IMR-90 (cell line): ENCODE results near the gene ANK3. TPM values are rescaled to one million over a fixed set of nuclear protein-coding genes. Genes with fewer than 3 reads are reported as not detected.

Experiments
- ATAC-seq: fragments of 200-7000 bp; cut with Tn5 transposase; 2 replicates; pipeline ENCODE4 v1.9.1; 2020; ENCODE audit warnings: low read depth, mild to moderate bottlenecking, moderate library complexity
- BruUV-seq: library from RNA; stranded (reverse); fragments of 400-500 nt; replicated peaks from 2 replicates; lab custom pipeline; 2021; lab: Mats Ljungman, UMichigan
- CTCF ChIA-PET: fragments of 300-600 bp; formaldehyde crosslinking; extraction: SDS; loops from one replicate; lab custom pipeline; 2021; ENCODE audit warnings: antibody characterized with exemption; lab: Yijun Ruan, JAX
- POLR2A ChIA-PET: fragments of 300-600 bp; sonication (Branson Sonifier 250); formaldehyde crosslinking; loops from one replicate; lab custom pipeline; 2022; ENCODE audit warnings: antibody characterized with exemption; ENCODE audit not compliant: unreplicated experiment; lab: Charles Lee
- DNase-seq: peaks from one replicate; pipeline ENCODE4 v3.0.0; 2013
- H2AFZ ChIP-seq: replicated peaks from 2 replicates; pipeline ENCODE3; 2013; ENCODE audit warnings: low read length, mild to moderate bottlenecking; ENCODE audit not compliant: poor library complexity
- H2AK5ac ChIP-seq: 2 replicates; pipeline ENCODE4 v1.6.1; 2013; ENCODE audit warnings: low read depth, low read length, inconsistent platforms
- H2AK9ac ChIP-seq: replicated peaks from 2 replicates; pipeline ENCODE3; 2013; ENCODE audit warnings: mild to moderate bottlenecking, low read depth, low read length, moderate library complexity; ENCODE audit not compliant: poor library complexity
- H2BK120ac ChIP-seq: 2 replicates; pipeline ENCODE4 v1.6.1; 2013; ENCODE audit warnings: low read depth, low read length, inconsistent platforms
- H2BK15ac ChIP-seq: 3 replicates; pipeline ENCODE4 v1.6.1; 2013; ENCODE audit warnings: low read depth, low read length, inconsistent platforms
- H2BK20ac ChIP-seq: 2 replicates; pipeline ENCODE4 v1.6.1; 2013; ENCODE audit warnings: low read depth, mild to moderate bottlenecking, inconsistent platforms, low read length, moderate library complexity
- H2BK5ac ChIP-seq: 2 replicates; pipeline ENCODE4 v1.6.1; 2013; ENCODE audit warnings: mild to moderate bottlenecking, low read depth, low read length, inconsistent platforms; ENCODE audit not compliant: poor library complexity, severe bottlenecking
- H3K14ac ChIP-seq: replicated peaks from 2 replicates; pipeline ENCODE4 v1.6.1; 2013; ENCODE audit warnings: low read depth, low read length, inconsistent platforms
- H3K18ac ChIP-seq: 2 replicates; pipeline ENCODE4 v1.6.1; 2013; ENCODE audit warnings: low read depth, low read length, control low read depth
- H3K23ac ChIP-seq: 2 replicates; pipeline ENCODE4 v1.6.1; 2013; ENCODE audit warnings: low read depth, low read length, inconsistent platforms
- H3K27ac ChIP-seq: 2 replicates; pipeline ENCODE4 v1.5.1; 2013; ENCODE audit warnings: mild to moderate bottlenecking, control low read depth, low read length; ENCODE audit not compliant: insufficient read depth
- H3K27me3 ChIP-seq: 2 replicates; pipeline ENCODE4 v1.6.1; 2013; ENCODE audit warnings: low read length; ENCODE audit not compliant: control insufficient read depth, insufficient read depth
- H3K36me3 ChIP-seq: 2 replicates; pipeline ENCODE4 v1.6.1; 2013; ENCODE audit warnings: low read length, mixed read lengths; ENCODE audit not compliant: control insufficient read depth, insufficient read depth
- H3K4ac ChIP-seq: 2 replicates; pipeline ENCODE4 v1.6.1; 2013; ENCODE audit warnings: low read depth, low read length, inconsistent platforms
- H3K4me1 ChIP-seq: 2 replicates; pipeline ENCODE4 v1.6.1; 2013; ENCODE audit warnings: low read length, mixed read lengths; ENCODE audit not compliant: control insufficient read depth, insufficient read depth
- H3K4me2 ChIP-seq: 2 replicates; pipeline ENCODE4 v1.6.1; 2013; ENCODE audit warnings: low read depth, mild to moderate bottlenecking, control low read depth, low read length, moderate library complexity
- H3K4me3 ChIP-seq: 2 replicates; pipeline ENCODE4 v1.5.1; 2013; ENCODE audit warnings: low read depth, mild to moderate bottlenecking, control low read depth, low read length, moderate library complexity; ENCODE audit not compliant: insufficient read depth
- H3K56ac ChIP-seq: 2 replicates; pipeline ENCODE4 v1.6.1; 2013; ENCODE audit warnings: low read length, inconsistent platforms; ENCODE audit not compliant: insufficient read depth; ENCODE audit errors: extremely low read depth
- H3K79me1 ChIP-seq, 2 experiments: 2 replicates each; pipeline ENCODE4 v1.6.1; 2013; ENCODE audit warnings: low read length in 2 of 2, inconsistent platforms in 1 of 2, low read depth in 1 of 2
- H3K9ac ChIP-seq: 2 replicates; pipeline ENCODE4 v1.6.1; 2013; ENCODE audit warnings: low read depth, low read length, control low read depth
- H3K9me1 ChIP-seq: 2 replicates; pipeline ENCODE4 v1.6.1; 2013; ENCODE audit warnings: low read length, inconsistent platforms; ENCODE audit not compliant: insufficient read depth
- H3K9me3 ChIP-seq: 2 replicates; pipeline ENCODE4 v1.6.1; 2013; ENCODE audit warnings: low read length; ENCODE audit not compliant: control insufficient read depth, insufficient read depth
- H4K20me1 ChIP-seq: 2 replicates; pipeline ENCODE4 v1.6.1; 2013; ENCODE audit warnings: low read length, inconsistent platforms; ENCODE audit not compliant: insufficient read depth
- H4K5ac ChIP-seq: 2 replicates; pipeline ENCODE4 v1.6.1; 2013; ENCODE audit warnings: mild to moderate bottlenecking, low read depth, low read length, control low read depth
- H4K8ac ChIP-seq, 2 experiments: 2 replicates each; pipeline ENCODE4 v1.6.1; 2013; ENCODE audit warnings: low read depth in 2 of 2, low read length in 2 of 2, control low read depth in 1 of 2, inconsistent platforms in 1 of 2
- H4K91ac ChIP-seq: 2 replicates; pipeline ENCODE4 v1.6.1; 2013; ENCODE audit warnings: low read depth, low read length, inconsistent platforms; ENCODE audit not compliant: insufficient read depth
- CEBPB ChIP-seq: IDR thresholded peaks from 2 replicates; pipeline ENCODE4 v1.6.1; 2012; ENCODE audit warnings: low read depth, low read length, improper control_type of control experiment
- CHD1 ChIP-seq: IDR thresholded peaks from 2 replicates; pipeline ENCODE4 v1.6.1; 2012; ENCODE audit warnings: low read depth, low read length, improper control_type of control experiment
- ELK1 ChIP-seq: fragments of 150-350 bp; IDR thresholded peaks from 2 replicates; pipeline ENCODE4 v1.6.1; 2016; ENCODE audit warnings: low read depth, mild to moderate bottlenecking, low read length, moderate library complexity, borderline replicate concordance
- FOS ChIP-seq: fragments of 150-350 bp; IDR thresholded peaks from 2 replicates; pipeline ENCODE4 v1.6.1; 2016; ENCODE audit warnings: low read depth, low read length
- MAFK ChIP-seq: IDR thresholded peaks from 2 replicates; pipeline ENCODE4 v1.6.1; 2012; ENCODE audit warnings: low read depth, low read length, improper control_type of control experiment
- MAZ ChIP-seq: IDR thresholded peaks from 2 replicates; pipeline ENCODE4 v1.6.1; 2012; ENCODE audit warnings: low read depth, mild to moderate bottlenecking, low read length, improper control_type of control experiment, moderate library complexity, borderline replicate concordance
- MXI1 ChIP-seq: IDR thresholded peaks from 2 replicates; pipeline ENCODE4 v1.6.1; 2012; ENCODE audit warnings: low read depth, mild to moderate bottlenecking, low read length, moderate library complexity, borderline replicate concordance
- NFE2L2 ChIP-seq: fragments of 150-350 bp; IDR thresholded peaks from 2 replicates; pipeline ENCODE4 v1.6.1; 2016; ENCODE audit warnings: low read depth, mild to moderate bottlenecking, low read length
- POLR2A ChIP-seq: IDR thresholded peaks from 2 replicates; pipeline ENCODE4 v1.6.1; 2012; ENCODE audit warnings: mild to moderate bottlenecking, low read depth, low read length
- RAD21 ChIP-seq: IDR thresholded peaks from 2 replicates; pipeline ENCODE4 v1.6.1; 2012; ENCODE audit warnings: low read length, improper control_type of control experiment
- RCOR1 ChIP-seq: IDR thresholded peaks from 2 replicates; pipeline ENCODE4 v1.6.1; 2012; ENCODE audit warnings: mild to moderate bottlenecking, low read length, improper control_type of control experiment; ENCODE audit not compliant: insufficient replicate concordance
- RFX5 ChIP-seq: IDR thresholded peaks from 2 replicates; pipeline ENCODE4 v1.8.0; 2012; ENCODE audit warnings: low read depth, mild to moderate bottlenecking, low read length, moderate library complexity
- SMC3 ChIP-seq: fragments of 150-350 bp; IDR thresholded peaks from 2 replicates; pipeline ENCODE4 v1.6.1; 2016; ENCODE audit warnings: low read depth, mild to moderate bottlenecking, antibody characterized with exemption, low read length, moderate library complexity
- USF2 ChIP-seq: fragments of 150-350 bp; IDR thresholded peaks from 2 replicates; pipeline ENCODE4 v1.6.1; 2017; ENCODE audit warnings: mild to moderate bottlenecking, antibody characterized with exemption, low read length, low read depth
- WGBS, 2 experiments: methylation state at CpG; one replicate each; pipeline versions ENCODE4 v1.1.5 to v1.1.7; 2013; ENCODE audit warnings: missing lambda C conversion rate in 2 of 2; ENCODE audit not compliant: insufficient read length in 1 of 2; ENCODE audit errors: extremely low coverage in 2 of 2; 5-methylcytosine and 5-hydroxymethylcytosine counted together
- dilution Hi-C: fragments of 300-500 bp; cut with HindIII; formaldehyde crosslinking; loops from one replicate; pipeline ENCODE4 v1.14.3; 2018; ENCODE audit warnings: low sequenced_read_pairs; ENCODE audit not compliant: unreplicated experiment
- in situ Hi-C: fragments of 300-500 bp; cut with MboI; formaldehyde crosslinking; loops from 3 replicates; pipeline ENCODE4 v1.14.3; 2019; ENCODE audit warnings: low sequenced_read_pairs, inconsistent platforms, mixed read lengths
- intact Hi-C: fragments of 100-400 bp; cut with micrococcal nuclease; formaldehyde crosslinking; loops from 2 replicates; pipeline ENCODE4 v1.10.0; 2022
- polyA plus RNA-seq, 3 experiments: library from polyadenylated mRNA; depleted of rRNA; stranded (reverse); fragments of >200 nt; gene quantifications; 2 replicates each; pipeline ENCODE4 v1.2.3, GENCODE V29; 2012; ENCODE audit warnings: low replicate concordance in 1 of 3
- total RNA-seq: library from RNA; depleted of rRNA; stranded (reverse); fragments of >200 nt; gene quantifications from 2 replicates; pipeline ENCODE4 v1.2.3, GENCODE V29; 2012
- TF ChIP-seq, protein P1 (sequence below): conservative IDR thresholded peaks from 2 replicates; pipeline ENCODE4 v1.5.1; 2012; ENCODE audit warnings: mild to moderate bottlenecking, low read depth, low read length, improper control_type of control experiment

Gene ANK3
- total and polyA plus RNA-seq, 2 of the 4 experiments (the other 2 are of a cell fraction), result 0.63 to 1.8 TPM

DNA sequence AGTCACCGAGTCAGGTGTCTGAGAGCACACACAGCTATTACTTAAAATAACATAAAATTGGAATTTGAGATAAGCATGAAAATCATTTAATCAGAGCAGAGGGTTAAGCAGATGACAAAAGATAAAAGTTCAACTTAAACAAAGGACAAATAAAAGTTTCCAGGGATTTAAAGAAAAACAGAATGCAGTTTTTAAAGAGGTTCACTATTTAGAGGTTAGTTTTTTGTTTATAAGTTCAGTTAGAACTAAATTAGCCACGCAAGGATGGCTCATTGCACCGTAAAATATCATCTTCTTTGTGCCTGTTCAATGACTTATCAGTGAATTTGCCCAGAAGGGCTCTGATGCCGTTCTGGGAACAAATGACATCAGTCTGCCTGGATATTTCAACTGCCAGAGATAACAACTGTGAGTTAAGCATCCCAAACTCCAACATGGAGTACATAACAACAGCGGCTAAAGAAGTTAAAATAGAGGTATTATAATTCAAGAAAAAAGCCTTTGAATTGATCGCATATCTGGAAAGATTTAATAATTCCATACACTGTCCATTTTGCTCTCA, 107.8 kb downstream of the ANK3 start:
- BruUV-seq, result no TSS peak
- no peak overlapping the region for H3K56ac ChIP-seq
- H4K91ac ChIP-seq, result no peak overlapping the region
- ATAC-seq, result no peak
- in situ Hi-C loops, result no loop called here
- no peak for DNase-seq
- ChIA-PET POLR2A (no interaction called here), CTCF (no interaction called here)
- no peak overlapping the region for H2BK15ac ChIP-seq
- no peak overlapping the region for H3K14ac ChIP-seq
- no peak overlapping the region for H3K18ac ChIP-seq
- H3K4me2 ChIP-seq, result no peak overlapping the region
- intact Hi-C loops, result loop anchor here (5.0 kb wide), 1 partner anchor 145 kb away; no protein-coding TSS in a partner anchor
- WGBS, 2 experiments, result 65% methylated on average over 2 of the region's 6 CpGs; no CpG with 5 or more reads in 1 of the 2 experiments
- H3K36me3 ChIP-seq, result no peaks in the 10 kb centered on the region
- TF ChIP-seq NFE2L2 (no peak), CEBPB (no peak), FOS (no peak), MAFK (no peak), SMC3 (no peak), ELK1 (no peak), RCOR1 (no peak), CHD1 (no peak), MXI1 (no peak), RAD21 (no peak), RFX5 (no peak), MAZ (no peak), USF2 (no peak), POLR2A (no peak)
- TF ChIP-seq, protein P1, sequence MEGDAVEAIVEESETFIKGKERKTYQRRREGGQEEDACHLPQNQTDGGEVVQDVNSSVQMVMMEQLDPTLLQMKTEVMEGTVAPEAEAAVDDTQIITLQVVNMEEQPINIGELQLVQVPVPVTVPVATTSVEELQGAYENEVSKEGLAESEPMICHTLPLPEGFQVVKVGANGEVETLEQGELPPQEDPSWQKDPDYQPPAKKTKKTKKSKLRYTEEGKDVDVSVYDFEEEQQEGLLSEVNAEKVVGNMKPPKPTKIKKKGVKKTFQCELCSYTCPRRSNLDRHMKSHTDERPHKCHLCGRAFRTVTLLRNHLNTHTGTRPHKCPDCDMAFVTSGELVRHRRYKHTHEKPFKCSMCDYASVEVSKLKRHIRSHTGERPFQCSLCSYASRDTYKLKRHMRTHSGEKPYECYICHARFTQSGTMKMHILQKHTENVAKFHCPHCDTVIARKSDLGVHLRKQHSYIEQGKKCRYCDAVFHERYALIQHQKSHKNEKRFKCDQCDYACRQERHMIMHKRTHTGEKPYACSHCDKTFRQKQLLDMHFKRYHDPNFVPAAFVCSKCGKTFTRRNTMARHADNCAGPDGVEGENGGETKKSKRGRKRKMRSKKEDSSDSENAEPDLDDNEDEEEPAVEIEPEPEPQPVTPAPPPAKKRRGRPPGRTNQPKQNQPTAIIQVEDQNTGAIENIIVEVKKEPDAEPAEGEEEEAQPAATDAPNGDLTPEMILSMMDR, result no peak
- no peaks in the 10 kb centered on the region for H4K20me1 ChIP-seq
- no peak overlapping the region for H3K4me3 ChIP-seq
- 0 out of 2 replicates have a peak overlapping the region, but pooled peaks have one; percentile 3 for H2BK120ac ChIP-seq
- no peak overlapping the region for H2AK5ac ChIP-seq
- H3K4me1 ChIP-seq, result peaks cover 1% of the 10 kb centered on the region; the same call in 1 of the 2 replicates
- no peaks in the 10 kb centered on the region for H3K9me1 ChIP-seq
- no peak overlapping the region for H4K5ac ChIP-seq
- no peak overlapping the region for H3K9ac ChIP-seq
- no peaks in the 10 kb centered on the region for H3K79me1 ChIP-seq
- H3K27ac ChIP-seq, result no peak overlapping the region
- no peak overlapping the region for H3K23ac ChIP-seq
- no peak overlapping the region for H4K8ac ChIP-seq
- peaks cover 4% of the 10 kb centered on the region; the same call in 1 of the 2 replicates for H3K27me3 ChIP-seq
- dilution Hi-C loops, result no loop called here
- H3K9me3 ChIP-seq, result no peaks in the 10 kb centered on the region
- H2BK5ac ChIP-seq, result no peak overlapping the region
- no peak overlapping the region for H3K4ac ChIP-seq
- H2AK9ac ChIP-seq, result no peak overlapping the region
- no peak overlapping the region for H2AFZ ChIP-seq
- 0 out of 2 replicates have a peak overlapping the region, but pooled peaks have one; percentile 29 for H2BK20ac ChIP-seq
